Measurements from ENCODE around the gene UFD1.
A peak's percentile ranks its signal among the peaks of the same experiment; 100 is the strongest.

The UFD1 gene

DNA sequence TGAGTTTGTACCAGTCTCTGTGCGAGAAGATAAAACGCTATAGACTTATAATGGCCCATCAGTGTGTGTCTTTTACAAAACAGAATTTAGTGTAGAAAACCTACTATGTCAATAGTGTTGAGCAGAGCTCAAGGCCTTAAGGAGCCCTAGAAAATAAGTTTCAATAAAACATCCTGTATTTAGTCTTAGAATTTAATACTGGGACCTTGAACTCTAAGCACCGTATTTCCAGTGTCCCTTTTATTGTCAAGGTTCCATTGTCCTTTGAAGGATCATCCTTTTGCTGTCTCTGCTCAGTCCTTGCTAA is 17.3 kb upstream of the UFD1 start:
- no peak overlapping the region for H3K4me3 ChIP-seq (ENCODE audit: low read depth, low read length)
- no peak for TF ChIP-seq CTCF (conservative IDR thresholded peaks at IDR 0.05; ENCODE audit: low read depth, low read length)
- DNase-seq (ENCODE audit: low read depth), result no peak

- H3K4me3 ChIP-seq (ENCODE audit: low read depth, low read length), result no peak overlapping the region
- peak; percentile 54 for TF ChIP-seq CTCF (conservative IDR thresholded peaks at IDR 0.05; ENCODE audit: low read depth, low read length)
- DNase-seq (ENCODE audit: low read depth), result peak; percentile 82
These were observed 16.8 kb upstream of the UFD1 start for GRCh38 chr22:19495562-19496323.

DNA sequence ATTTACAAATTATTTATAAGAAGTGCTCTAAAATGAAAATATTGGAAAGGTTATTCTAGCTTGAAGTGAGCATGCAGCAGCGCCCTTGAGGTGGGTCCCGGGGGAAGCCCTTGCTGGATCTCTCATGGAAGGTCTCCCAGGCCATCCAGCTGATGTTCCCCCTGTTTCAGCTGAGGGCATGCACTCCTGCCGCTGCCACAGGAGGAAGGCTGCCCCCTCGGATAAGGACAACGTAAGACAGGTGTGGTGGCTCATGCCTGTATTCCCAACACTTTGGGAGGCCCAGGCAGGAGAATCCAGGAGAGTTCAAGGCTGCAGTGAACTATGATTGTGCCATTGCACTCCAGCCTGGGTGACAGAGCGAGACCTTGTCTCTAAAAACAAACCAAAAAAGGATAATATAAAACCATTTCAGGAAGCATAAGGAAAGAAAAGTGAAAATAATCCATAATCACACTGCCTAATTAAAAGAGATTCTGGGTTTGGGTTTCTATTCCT is 15.7 kb upstream of the UFD1 start:
- no peak overlapping the region for H3K4me3 ChIP-seq (ENCODE audit: low read depth, low read length)
- DNase-seq (ENCODE audit: low read depth), result no peak
- no peak for TF ChIP-seq CTCF (conservative IDR thresholded peaks at IDR 0.05; ENCODE audit: low read depth, low read length)

GRCh38 chr22:19494001-19494560 is 15.1 kb upstream of the UFD1 start:
- no peak overlapping the region for H3K4me3 ChIP-seq (ENCODE audit: low read depth, low read length)
- DNase-seq (ENCODE audit: low read depth), result no peak
- no peak for TF ChIP-seq CTCF (conservative IDR thresholded peaks at IDR 0.05; ENCODE audit: low read depth, low read length)

GRCh38 chr22:19492504-19493174 is 13.6 kb upstream of the UFD1 start:
- TF ChIP-seq CTCF (conservative IDR thresholded peaks at IDR 0.05; ENCODE audit: low read depth, low read length), result no peak
- no peak overlapping the region for H3K4me3 ChIP-seq (ENCODE audit: low read depth, low read length)
- no peak for DNase-seq (ENCODE audit: low read depth)

GRCh38 chr22:19490628-19491230 is 11.7 kb upstream of the UFD1 start:
- TF ChIP-seq CTCF (conservative IDR thresholded peaks at IDR 0.05; ENCODE audit: low read depth, low read length), result no peak
- no peak for DNase-seq (ENCODE audit: low read depth)
- H3K4me3 ChIP-seq (ENCODE audit: low read depth, low read length), result no peak overlapping the region

All from choroid plexus epithelial cell (primary cell).